Upper lobe of left lung (tissue), 6 donors: ENCODE data around the gene VPS18. TPM values are rescaled to one million over a fixed set of nuclear protein-coding genes. Genes with fewer than 3 reads are reported as not detected.

Experiments used
- ATAC-seq, 2 donors: fragments of 200-7000 bp; cut with Tn5 transposase; one replicate each; pipeline ENCODE4 v1.9.1; 2022; ENCODE audit warnings: mild to moderate bottlenecking in 2 of 2, moderate library complexity in 2 of 2; ENCODE audit not compliant: low FRiP score in 2 of 2
- DNase-seq, 2 donors: peaks; one replicate each; pipeline ENCODE4 v3.0.0-alpha.2; 2019 to 2020
- H3K27ac ChIP-seq, 4 donors: fragments of 200-600 bp; sonication (generic); one replicate each; pipeline ENCODE4 v1.5.1; 2016 to 2019
- H3K27me3 ChIP-seq, 4 donors: fragments of 200-600 bp; sonication (generic); one replicate each; pipeline ENCODE4 v1.5.1; 2017 to 2019
- H3K36me3 ChIP-seq, 4 donors: fragments of 200-600 bp; sonication (generic); one replicate each; pipeline ENCODE4 v1.5.1; 2016 to 2019
- H3K4me1 ChIP-seq, 4 donors: fragments of 200-600 bp; sonication (generic); one replicate each; pipeline ENCODE4 v1.5.1; 2018 to 2019
- H3K4me3 ChIP-seq, 4 donors: fragments of 200-600 bp; sonication (generic); one replicate each; pipeline ENCODE4 v1.5.1; 2017 to 2019; ENCODE audit warnings: mild to moderate bottlenecking in 2 of 4, moderate library complexity in 1 of 4
- H3K9me3 ChIP-seq, 4 donors: fragments of 200-600 bp; sonication (generic); one replicate each; pipeline ENCODE4 v1.5.1; 2018 to 2019
- CTCF ChIP-seq, 6 experiments: fragments of 450-650 bp in 4 of 6; fragments of 200-600 bp in 2 of 6; sonication (generic) in 2 of 6; IDR thresholded peaks; one replicate each; pipeline ENCODE4 v1.5.1; 2016 to 2019; ENCODE audit warnings: antibody characterized with exemption in 6 of 6
- EP300 ChIP-seq, 4 donors: sonication (generic); formaldehyde crosslinking; IDR thresholded peaks; one replicate each; pipeline ENCODE4 v1.5.1; 2017; ENCODE audit warnings: antibody characterized with exemption in 4 of 4, control low read depth in 2 of 4
- POLR2A ChIP-seq, 4 donors: fragments of 450-650 bp; IDR thresholded peaks; one replicate each; pipeline ENCODE4 v1.5.1; 2016 to 2017; ENCODE audit warnings: antibody characterized with exemption in 4 of 4, mild to moderate bottlenecking in 2 of 4
- POLR2AphosphoS5 ChIP-seq, 2 donors: sonication (generic); formaldehyde crosslinking; IDR thresholded peaks; one replicate each; pipeline ENCODE4 v1.5.1; 2017; ENCODE audit warnings: antibody characterized with exemption in 2 of 2
- WGBS, 2 donors: methylation state at CpG; one replicate each; pipeline ENCODE4 v1.1.5; 2017 to 2018; 5-methylcytosine and 5-hydroxymethylcytosine counted together
- total RNA-seq, 6 donors: library from RNA; depleted of rRNA in 4 of 6; stranded (reverse); fragments of >200 nt in 4 of 6; gene quantifications; one replicate each; pipeline versions ENCODE4 v1.1.0 to v1.2.1, GENCODE V29; 2016 to 2021
- donor health status: DM: no; HTN: no; CAD: no; lungs with moderate emphysema.
- donor health status: DM: no; HTN: yes; CAD: no; lungs with severe emphysema.

VPS18 gene
- total RNA-seq, 6 donors from 2014 or later: 19.9 to 43.2 (median 29.2) TPM

DNA sequence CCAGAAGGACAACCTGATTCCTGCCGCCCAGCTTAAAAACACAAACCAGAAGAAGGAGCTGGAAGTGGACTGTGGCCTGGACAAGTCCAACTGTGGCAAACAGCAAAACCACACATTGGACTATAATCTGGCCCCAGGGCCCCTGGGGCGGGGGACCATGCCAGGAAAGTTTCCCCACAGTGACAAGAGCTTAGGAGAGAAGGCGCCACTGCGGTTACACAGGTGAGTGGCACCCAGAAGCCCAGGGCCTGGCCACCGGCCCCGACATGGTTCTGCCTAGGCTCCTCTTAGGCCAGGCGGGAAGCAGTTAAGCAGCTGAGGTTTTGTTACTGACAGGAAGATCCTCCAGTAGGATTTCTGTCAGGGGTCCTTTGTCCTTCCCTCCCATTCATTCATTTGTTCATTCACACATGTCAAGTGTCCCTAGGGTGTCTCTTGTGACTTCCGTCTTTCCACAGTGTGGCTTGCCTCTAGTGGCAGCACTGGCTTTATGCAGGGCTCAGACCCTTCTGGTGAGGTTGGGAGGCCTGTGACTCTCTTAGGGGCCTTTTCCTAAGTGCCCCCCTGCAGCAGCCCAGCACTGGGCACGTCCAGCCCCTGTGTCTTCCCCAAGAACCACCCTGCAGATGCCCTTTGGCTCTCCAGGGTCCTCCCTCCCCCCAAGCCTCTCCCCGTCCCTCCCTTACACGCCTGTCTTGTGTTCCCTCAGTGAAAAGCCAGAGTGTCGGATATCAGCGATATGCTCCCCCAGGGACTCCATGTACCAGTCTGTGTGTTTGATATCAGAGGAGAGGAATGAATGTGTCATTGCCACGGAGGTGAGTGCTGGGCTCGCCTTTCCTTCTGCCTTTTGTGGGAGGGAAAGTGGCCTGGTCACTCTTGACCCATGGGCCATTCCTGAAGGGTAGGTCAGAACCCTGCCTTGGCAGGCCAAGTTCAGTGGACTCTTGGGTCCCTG, 42.7 kb downstream of the VPS18 start:
- ATAC-seq (no peak), DNase-seq (no peak)
- H3K27ac ChIP-seq: peak overlapping the region; percentile 30 to 93 (median 52)
- no peaks in the 10 kb centered on the region for H3K9me3 ChIP-seq
- H3K4me3 ChIP-seq: peak overlapping the region in 1 of 4 donors; percentile 21
- H3K36me3 ChIP-seq: peaks cover 0 to 34% (median 2%) of the 10 kb centered on the region in 4 donors
- WGBS, 2 donors: 63 to 71% methylated on average over 8 to 15 of the region's 15 CpGs
- no peaks in the 10 kb centered on the region for H3K27me3 ChIP-seq
- peaks cover 60 to 72% (median 66%) of the 10 kb centered on the region in 4 donors for H3K4me1 ChIP-seq
- no peak for TF ChIP-seq POLR2A (IDR thresholded peaks at IDR 0.05)
- TF ChIP-seq POLR2AphosphoS5 (IDR thresholded peaks at IDR 0.05): no peak
- TF ChIP-seq CTCF (IDR thresholded peaks at IDR 0.05): no peak
- TF ChIP-seq EP300 (IDR thresholded peaks at IDR 0.05): no peak

DNA sequence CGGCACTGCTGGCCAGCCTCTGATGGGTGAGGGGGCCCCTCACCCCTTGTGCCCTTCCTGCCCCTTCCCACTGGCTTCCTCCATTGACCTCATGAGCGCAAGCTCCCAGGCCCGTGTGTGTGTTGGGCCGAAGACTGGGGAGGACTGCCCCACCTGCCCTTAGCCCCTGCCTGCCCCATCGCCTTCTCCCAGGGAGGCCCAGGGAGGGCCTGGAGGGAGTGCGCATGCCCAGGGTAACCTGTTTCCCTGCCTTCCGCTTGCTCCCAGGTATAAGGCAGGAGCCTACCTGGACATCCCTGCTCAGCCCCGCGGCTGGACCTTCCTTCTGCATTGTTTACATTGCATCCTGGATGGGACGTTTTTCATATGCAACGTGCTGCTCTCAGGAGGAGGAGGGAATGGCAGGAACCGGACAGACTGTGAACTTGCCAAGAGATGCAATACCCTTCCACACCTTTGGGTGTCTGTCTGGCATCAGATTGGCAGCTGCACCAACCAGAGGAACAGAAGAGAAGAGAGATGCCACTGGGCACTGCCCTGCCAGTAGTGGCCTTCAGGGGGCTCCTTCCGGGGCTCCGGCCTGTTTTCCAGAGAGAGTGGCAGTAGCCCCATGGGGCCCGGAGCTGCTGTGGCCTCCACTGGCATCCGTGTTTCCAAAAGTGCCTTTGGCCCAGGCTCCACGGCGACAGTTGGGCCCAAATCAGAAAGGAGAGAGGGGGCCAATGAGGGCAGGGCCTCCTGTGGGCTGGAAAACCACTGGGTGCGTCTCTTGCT, 43.7 kb downstream of the VPS18 start:
- WGBS, 2 donors: 61% methylated on average over 18 of the region's 19 CpGs; no CpG with 5 or more reads in 1 of the 2 donors
- Histone ChIP-seq H3K9me3 (no peaks in the 10 kb centered on the region), H3K27ac (peak overlapping the region; percentile 19 to 93 (median 52)), H3K4me1 (peaks cover 60 to 74% (median 66%) of the 10 kb centered on the region in 4 donors), H3K4me3 (peak overlapping the region in 1 of 4 donors; percentile 21), H3K36me3 (peaks cover 0 to 34% (median 2%) of the 10 kb centered on the region in 4 donors), H3K27me3 (no peaks in the 10 kb centered on the region)
- DNase-seq: no peak
- TF ChIP-seq EP300 (IDR thresholded peaks at IDR 0.05) (no peak), CTCF (IDR thresholded peaks at IDR 0.05) (peak in 4 of 6 experiments; percentile 33 to 51 (median 44))
- ATAC-seq: no peak

DNA sequence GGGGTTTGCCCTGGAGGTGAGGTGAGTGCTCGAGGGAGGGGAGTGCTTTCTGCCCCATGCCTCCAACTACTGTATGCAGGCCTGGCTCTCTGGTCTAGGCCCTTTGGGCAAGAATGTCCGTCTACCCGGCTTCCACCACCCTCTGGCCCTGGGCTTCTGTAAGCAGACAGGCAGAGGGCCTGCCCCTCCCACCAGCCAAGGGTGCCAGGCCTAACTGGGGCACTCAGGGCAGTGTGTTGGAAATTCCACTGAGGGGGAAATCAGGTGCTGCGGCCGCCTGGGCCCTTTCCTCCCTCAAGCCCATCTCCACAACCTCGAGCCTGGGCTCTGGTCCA, 44.3 kb downstream of the VPS18 start:
- DNase-seq: no peak
- Histone ChIP-seq H3K27ac (peak overlapping the region in 3 of 4 donors; percentile 19 to 93 (median 59)), H3K9me3 (no peaks in the 10 kb centered on the region), H3K4me3 (no peak overlapping the region), H3K27me3 (no peaks in the 10 kb centered on the region), H3K36me3 (peaks cover 0 to 34% (median 2%) of the 10 kb centered on the region in 4 donors), H3K4me1 (peaks cover 60 to 75% (median 66%) of the 10 kb centered on the region in 4 donors)
- ATAC-seq: no peak
- 79 to 90% methylated on average over 4 to 6 of the region's 6 CpGs for WGBS, 2 donors
- no peak for TF ChIP-seq EP300 (IDR thresholded peaks at IDR 0.05)
- no peak for TF ChIP-seq CTCF (IDR thresholded peaks at IDR 0.05)
- TF ChIP-seq POLR2A (IDR thresholded peaks at IDR 0.05): no peak
- TF ChIP-seq POLR2AphosphoS5 (IDR thresholded peaks at IDR 0.05): no peak

DNA sequence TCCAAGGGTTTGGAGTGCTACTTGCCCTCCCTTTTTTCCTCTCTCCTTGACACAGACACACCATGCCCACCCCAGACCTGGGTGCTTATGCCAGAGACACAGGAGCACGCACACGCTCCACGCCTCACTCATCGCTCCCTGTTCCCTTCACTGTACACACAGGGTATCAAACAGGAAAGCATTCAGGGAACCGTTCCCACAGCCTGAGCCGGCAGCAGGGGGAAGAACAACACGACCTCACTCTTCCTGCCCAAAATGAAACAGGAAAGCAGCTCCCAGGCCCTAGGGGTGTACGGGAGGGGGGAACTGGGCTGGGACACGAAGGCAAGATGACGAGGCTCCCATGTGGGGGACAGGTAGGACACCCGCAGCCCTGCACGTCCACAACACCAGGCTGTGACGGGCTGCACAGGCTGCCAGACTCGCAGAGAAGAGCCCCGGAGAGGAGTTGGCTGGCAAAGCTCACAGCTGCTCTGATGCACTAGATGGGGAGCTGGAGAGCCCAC, 46.1 kb downstream of the VPS18 start:
- ATAC-seq (no peak), DNase-seq (no peak)
- Histone ChIP-seq H3K27me3 (no peaks in the 10 kb centered on the region), H3K4me1 (peaks cover 57 to 67% (median 60%) of the 10 kb centered on the region in 4 donors), H3K4me3 (peak overlapping the region in 2 of 4 donors; percentile 64 to 69), H3K27ac (peak overlapping the region; percentile 89 to 93 (median 91)), H3K9me3 (no peaks in the 10 kb centered on the region), H3K36me3 (peaks cover 0 to 24% (median 0%) of the 10 kb centered on the region in 4 donors)
- WGBS, 2 donors: 37 to 62% methylated on average over 14 to 15 of the region's 15 CpGs
- TF ChIP-seq POLR2A (IDR thresholded peaks at IDR 0.05) (no peak), EP300 (IDR thresholded peaks at IDR 0.05) (no peak), POLR2AphosphoS5 (IDR thresholded peaks at IDR 0.05) (peak; percentile 66 to 69), CTCF (IDR thresholded peaks at IDR 0.05) (no peak)
